HepG2 (cell line): ENCODE results near the gene MYOT. TPM values are rescaled to one million over a fixed set of nuclear protein-coding genes. Genes with fewer than 3 reads are reported as not detected.

Source experiments
- HMG20A ChIP-seq: IDR thresholded peaks from 2 replicates; pipeline ENCODE4 v1.6.1; 2016; ENCODE audit warnings: borderline replicate concordance
- TFAP4 ChIP-seq: sonication (generic); IDR thresholded peaks from 2 replicates; pipeline ENCODE4 v1.6.1; 2016; ENCODE audit warnings: low read depth, borderline replicate concordance
- ZNF761 ChIP-seq: sonication (generic); formaldehyde crosslinking; conservative IDR thresholded peaks from 2 replicates; pipeline ENCODE4 v1.4.0; 2020; ENCODE audit warnings: mild to moderate bottlenecking, missing genetic modification reagents
- ZNF891 ChIP-seq: sonication (generic); formaldehyde crosslinking; IDR thresholded peaks from 2 replicates; pipeline ENCODE4 v1.5.0; 2020; ENCODE audit warnings: mild to moderate bottlenecking, missing genetic modification reagents
- ZSCAN20 ChIP-seq: sonication (generic); formaldehyde crosslinking; IDR thresholded peaks from 2 replicates; pipeline ENCODE4 v1.4.0; 2020; ENCODE audit warnings: missing genetic modification reagents, mild to moderate bottlenecking, borderline replicate concordance
- polyA plus RNA-seq, 8 experiments: library from polyadenylated mRNA; depleted of rRNA in 3 of 8; stranded (reverse) in 7 of 8; unstranded in 1 of 8; fragments of >200 nt; fragmentation: Illumina TruSeq in 4 of 8; extraction: Trizol in 4 of 8; gene quantifications; 2 replicates each; pipeline versions ENCODE4 v1.2.1 to v1.2.3, GENCODE V29; 2011 to 2016; ENCODE audit warnings: low read depth in 4 of 8, missing spikeins in 1 of 8, mixed read lengths in 1 of 8; ENCODE audit not compliant: insufficient read depth in 1 of 8
- total RNA-seq, 5 experiments: library from RNA; depleted of rRNA; stranded (reverse); fragments of >200 nt; fragmentation: Illumina TruSeq; extraction: Trizol; gene quantifications; 2 replicates each; pipeline ENCODE4 v1.2.3, GENCODE V29; 2016; ENCODE audit warnings: low read depth in 1 of 5
- TF ChIP-seq, protein P1 (sequence below): sonication (generic); formaldehyde crosslinking; IDR thresholded peaks from 2 replicates; pipeline ENCODE4 v1.4.0; 2020; ENCODE audit warnings: missing genetic modification reagents
- TF ChIP-seq, protein P2 (sequence below): sonication (generic); formaldehyde crosslinking; IDR thresholded peaks from one replicate; pipeline ENCODE4 v1.5.1; 2020; ENCODE audit warnings: mild to moderate bottlenecking, missing genetic modification reagents; ENCODE audit errors: not compliant biosample characterization

Gene MYOT
- total and polyA plus RNA-seq, 2 of the 13 experiments (the other 11 are each of a cell fraction or from before 2014, with no cell fraction given): not detected

GRCh38 chr5:137935694-137936093 is 68.0 kb downstream of the MYOT start (continued):
- TF ChIP-seq, protein P1, sequence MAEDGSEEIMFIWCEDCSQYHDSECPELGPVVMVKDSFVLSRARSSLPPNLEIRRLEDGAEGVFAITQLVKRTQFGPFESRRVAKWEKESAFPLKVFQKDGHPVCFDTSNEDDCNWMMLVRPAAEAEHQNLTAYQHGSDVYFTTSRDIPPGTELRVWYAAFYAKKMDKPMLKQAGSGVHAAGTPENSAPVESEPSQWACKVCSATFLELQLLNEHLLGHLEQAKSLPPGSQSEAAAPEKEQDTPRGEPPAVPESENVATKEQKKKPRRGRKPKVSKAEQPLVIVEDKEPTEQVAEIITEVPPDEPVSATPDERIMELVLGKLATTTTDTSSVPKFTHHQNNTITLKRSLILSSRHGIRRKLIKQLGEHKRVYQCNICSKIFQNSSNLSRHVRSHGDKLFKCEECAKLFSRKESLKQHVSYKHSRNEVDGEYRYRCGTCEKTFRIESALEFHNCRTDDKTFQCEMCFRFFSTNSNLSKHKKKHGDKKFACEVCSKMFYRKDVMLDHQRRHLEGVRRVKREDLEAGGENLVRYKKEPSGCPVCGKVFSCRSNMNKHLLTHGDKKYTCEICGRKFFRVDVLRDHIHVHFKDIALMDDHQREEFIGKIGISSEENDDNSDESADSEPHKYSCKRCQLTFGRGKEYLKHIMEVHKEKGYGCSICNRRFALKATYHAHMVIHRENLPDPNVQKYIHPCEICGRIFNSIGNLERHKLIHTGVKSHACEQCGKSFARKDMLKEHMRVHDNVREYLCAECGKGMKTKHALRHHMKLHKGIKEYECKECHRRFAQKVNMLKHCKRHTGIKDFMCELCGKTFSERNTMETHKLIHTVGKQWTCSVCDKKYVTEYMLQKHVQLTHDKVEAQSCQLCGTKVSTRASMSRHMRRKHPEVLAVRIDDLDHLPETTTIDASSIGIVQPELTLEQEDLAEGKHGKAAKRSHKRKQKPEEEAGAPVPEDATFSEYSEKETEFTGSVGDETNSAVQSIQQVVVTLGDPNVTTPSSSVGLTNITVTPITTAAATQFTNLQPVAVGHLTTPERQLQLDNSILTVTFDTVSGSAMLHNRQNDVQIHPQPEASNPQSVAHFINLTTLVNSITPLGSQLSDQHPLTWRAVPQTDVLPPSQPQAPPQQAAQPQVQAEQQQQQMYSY: no peak
- TF ChIP-seq TFAP4 (no peak), ZNF891 (CRISPR knock-in tag) (no peak), HMG20A (CRISPR knock-in tag) (no peak), ZSCAN20 (CRISPR knock-in tag) (no peak), ZNF761 (CRISPR knock-in tag) (no peak)
- TF ChIP-seq, protein P2, sequence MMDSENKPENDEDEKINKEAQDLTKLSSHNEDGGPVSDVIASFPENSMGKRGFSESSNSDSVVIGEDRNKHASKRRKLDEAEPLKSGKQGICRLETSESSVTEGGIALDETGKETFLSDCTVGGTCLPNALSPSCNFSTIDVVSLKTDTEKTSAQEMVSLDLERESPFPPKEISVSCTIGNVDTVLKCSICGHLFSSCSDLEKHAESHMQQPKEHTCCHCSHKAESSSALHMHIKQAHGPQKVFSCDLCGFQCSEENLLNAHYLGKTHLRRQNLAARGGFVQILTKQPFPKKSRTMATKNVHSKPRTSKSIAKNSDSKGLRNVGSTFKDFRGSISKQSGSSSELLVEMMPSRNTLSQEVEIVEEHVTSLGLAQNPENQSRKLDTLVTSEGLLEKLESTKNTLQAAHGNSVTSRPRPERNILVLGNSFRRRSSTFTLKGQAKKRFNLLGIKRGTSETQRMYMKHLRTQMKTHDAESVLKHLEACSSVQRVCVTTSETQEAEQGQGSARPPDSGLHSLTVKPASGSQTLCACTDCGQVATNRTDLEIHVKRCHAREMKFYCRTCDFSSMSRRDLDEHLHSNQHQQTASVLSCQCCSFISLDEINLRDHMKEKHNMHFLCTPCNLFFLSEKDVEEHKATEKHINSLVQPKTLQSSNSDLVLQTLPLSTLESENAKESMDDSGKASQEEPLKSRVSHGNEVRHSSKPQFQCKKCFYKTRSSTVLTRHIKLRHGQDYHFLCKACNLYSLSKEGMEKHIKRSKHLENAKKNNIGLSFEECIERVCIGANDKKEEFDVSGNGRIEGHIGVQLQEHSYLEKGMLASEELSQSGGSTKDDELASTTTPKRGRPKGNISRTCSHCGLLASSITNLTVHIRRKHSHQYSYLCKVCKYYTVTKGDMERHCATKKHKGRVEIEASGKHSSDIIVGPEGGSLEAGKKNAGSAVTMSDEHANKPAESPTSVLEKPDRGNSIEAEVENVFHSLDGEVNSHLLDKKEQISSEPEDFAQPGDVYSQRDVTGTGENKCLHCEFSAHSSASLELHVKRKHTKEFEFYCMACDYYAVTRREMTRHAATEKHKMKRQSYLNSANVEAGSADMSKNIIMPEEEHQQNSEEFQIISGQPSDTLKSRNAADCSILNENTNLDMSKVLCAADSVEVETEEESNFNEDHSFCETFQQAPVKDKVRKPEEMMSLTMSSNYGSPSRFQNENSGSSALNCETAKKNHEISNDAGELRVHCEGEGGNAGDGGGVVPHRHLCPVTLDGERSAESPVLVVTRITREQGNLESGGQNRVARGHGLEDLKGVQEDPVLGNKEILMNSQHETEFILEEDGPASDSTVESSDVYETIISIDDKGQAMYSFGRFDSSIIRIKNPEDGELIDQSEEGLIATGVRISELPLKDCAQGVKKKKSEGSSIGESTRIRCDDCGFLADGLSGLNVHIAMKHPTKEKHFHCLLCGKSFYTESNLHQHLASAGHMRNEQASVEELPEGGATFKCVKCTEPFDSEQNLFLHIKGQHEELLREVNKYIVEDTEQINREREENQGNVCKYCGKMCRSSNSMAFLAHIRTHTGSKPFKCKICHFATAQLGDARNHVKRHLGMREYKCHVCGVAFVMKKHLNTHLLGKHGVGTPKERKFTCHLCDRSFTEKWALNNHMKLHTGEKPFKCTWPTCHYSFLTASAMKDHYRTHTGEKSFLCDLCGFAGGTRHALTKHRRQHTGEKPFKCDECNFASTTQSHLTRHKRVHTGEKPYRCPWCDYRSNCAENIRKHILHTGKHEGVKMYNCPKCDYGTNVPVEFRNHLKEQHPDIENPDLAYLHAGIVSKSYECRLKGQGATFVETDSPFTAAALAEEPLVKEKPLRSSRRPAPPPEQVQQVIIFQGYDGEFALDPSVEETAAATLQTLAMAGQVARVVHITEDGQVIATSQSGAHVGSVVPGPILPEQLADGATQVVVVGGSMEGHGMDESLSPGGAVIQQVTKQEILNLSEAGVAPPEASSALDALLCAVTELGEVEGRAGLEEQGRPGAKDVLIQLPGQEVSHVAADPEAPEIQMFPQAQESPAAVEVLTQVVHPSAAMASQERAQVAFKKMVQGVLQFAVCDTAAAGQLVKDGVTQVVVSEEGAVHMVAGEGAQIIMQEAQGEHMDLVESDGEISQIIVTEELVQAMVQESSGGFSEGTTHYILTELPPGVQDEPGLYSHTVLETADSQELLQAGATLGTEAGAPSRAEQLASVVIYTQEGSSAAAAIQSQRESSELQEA (CRISPR knock-in tag): no peak
